ENCODE results near the gene PCCA.

DNA sequence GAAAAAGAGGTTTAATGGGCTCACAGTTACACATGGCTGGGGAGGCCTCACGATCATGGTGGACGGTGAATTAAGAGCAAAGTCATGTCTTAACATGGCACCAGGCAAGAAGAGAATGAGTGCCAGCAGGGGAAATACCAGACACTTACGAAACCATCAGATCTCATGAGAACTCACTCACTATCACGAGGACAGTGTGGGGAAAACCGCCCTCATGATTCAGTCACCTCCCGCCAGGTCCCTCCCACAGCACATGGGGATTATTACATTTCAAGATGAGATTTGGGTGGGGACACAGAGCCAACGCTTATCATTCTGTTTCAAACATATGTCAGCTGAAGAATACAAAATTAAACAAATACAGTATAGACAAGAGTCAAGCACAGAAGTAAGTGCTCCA is 165.1 kb downstream of the PCCA start:
- TF ChIP-seq EZH2 (IDR thresholded peaks at IDR 0.05; ENCODE audit: borderline replicate concordance, insufficient read depth, low read depth, low read length, poor library complexity, severe bottlenecking), result no peak
- TF ChIP-seq CTCF (IDR thresholded peaks at IDR 0.05), result no peak
